22Rv1 (cell line): ENCODE measurements around the gene CCDC40.

ENCODE experiments used
- CTCF ChIP-seq: fragments of 450-650 bp; IDR thresholded peaks from 2 replicates; pipeline ENCODE4 v1.5.1; 2017; ENCODE audit warnings: mild to moderate bottlenecking
- ZFX ChIP-seq: fragments of 450-650 bp; IDR thresholded peaks from 2 replicates; pipeline ENCODE4 v1.6.1; 2017; ENCODE audit warnings: antibody characterized with exemption, borderline replicate concordance

GRCh38 chr17:80067393-80067986 lies 31.0 kb downstream of the CCDC40 start:
- TF ChIP-seq CTCF = no peak
- TF ChIP-seq ZFX = no peak
